ENCODE measurements around the gene KLF2.

The KLF2 gene

GRCh38 chr19:16358456-16358855, 33.8 kb downstream of the KLF2 start:
- Mint-ChIP-seq H3K4me3 (no peak overlapping the region), H3K4me1 (peaks cover 67% of the 10 kb centered on the region), H3K27ac (no peak overlapping the region), H3K36me3 (ENCODE audit: low read depth) (peaks cover 14% of the 10 kb centered on the region), H3K9me3 (no peaks in the 10 kb centered on the region), H3K27me3 (no peaks in the 10 kb centered on the region)
- DNase-seq (no peak), ATAC-seq (no peak)

- H3K4me1 Mint-ChIP-seq: peaks cover 70% of the 10 kb centered on the region
- H3K36me3 Mint-ChIP-seq (ENCODE audit: low read depth): peaks cover 14% of the 10 kb centered on the region
- peaks cover 3% of the 10 kb centered on the region for H3K27me3 Mint-ChIP-seq
- H3K4me3 Mint-ChIP-seq: no peak overlapping the region
- DNase-seq (no peak), ATAC-seq (no peak)
- H3K27ac Mint-ChIP-seq: no peak overlapping the region
- no peaks in the 10 kb centered on the region for H3K9me3 Mint-ChIP-seq
Measured at GRCh38 chr19:16359074-16359473, 34.4 kb downstream of the KLF2 start.

GRCh38 chr19:16359964-16360363, 35.3 kb downstream of the KLF2 start:
- ATAC-seq (no peak), DNase-seq (no peak)
- H3K4me3 Mint-ChIP-seq: no peak overlapping the region
- H3K36me3 Mint-ChIP-seq (ENCODE audit: low read depth): peaks cover 14% of the 10 kb centered on the region
- peaks cover 3% of the 10 kb centered on the region for H3K27me3 Mint-ChIP-seq
- H3K27ac Mint-ChIP-seq: no peak overlapping the region
- peaks cover 71% of the 10 kb centered on the region for H3K4me1 Mint-ChIP-seq
- H3K9me3 Mint-ChIP-seq: no peaks in the 10 kb centered on the region

GRCh38 chr19:16360738-16361137, 36.1 kb downstream of the KLF2 start:
- H3K4me1 Mint-ChIP-seq: peaks cover 73% of the 10 kb centered on the region
- DNase-seq (no peak), ATAC-seq (no peak)
- H3K27ac Mint-ChIP-seq: no peak overlapping the region
- H3K36me3 Mint-ChIP-seq (ENCODE audit: low read depth): peaks cover 14% of the 10 kb centered on the region
- peaks cover 6% of the 10 kb centered on the region for H3K27me3 Mint-ChIP-seq
- H3K9me3 Mint-ChIP-seq: no peaks in the 10 kb centered on the region
- H3K4me3 Mint-ChIP-seq: no peak overlapping the region

GRCh38 chr19:16361254-16361653, 36.6 kb downstream of the KLF2 start:
- Mint-ChIP-seq H3K36me3 (ENCODE audit: low read depth) (peaks cover 14% of the 10 kb centered on the region), H3K4me3 (no peak overlapping the region), H3K27ac (no peak overlapping the region), H3K4me1 (peaks cover 75% of the 10 kb centered on the region), H3K27me3 (peaks cover 11% of the 10 kb centered on the region), H3K9me3 (no peaks in the 10 kb centered on the region)
- no peak for ATAC-seq
- DNase-seq: no peak

GRCh38 chr19:16361926-16362325, 37.3 kb downstream of the KLF2 start:
- no peak overlapping the region for H3K27ac Mint-ChIP-seq
- ATAC-seq: no peak
- DNase-seq: no peak
- H3K4me3 Mint-ChIP-seq: no peak overlapping the region
- peaks cover 75% of the 10 kb centered on the region for H3K4me1 Mint-ChIP-seq
- peaks cover 14% of the 10 kb centered on the region for H3K36me3 Mint-ChIP-seq (ENCODE audit: low read depth)
- peaks cover 18% of the 10 kb centered on the region for H3K27me3 Mint-ChIP-seq
- no peaks in the 10 kb centered on the region for H3K9me3 Mint-ChIP-seq

- Mint-ChIP-seq H3K27me3 (peaks cover 21% of the 10 kb centered on the region), H3K27ac (no peak overlapping the region), H3K4me1 (peaks cover 71% of the 10 kb centered on the region), H3K36me3 (ENCODE audit: low read depth) (peaks cover 14% of the 10 kb centered on the region), H3K9me3 (no peaks in the 10 kb centered on the region), H3K4me3 (no peak overlapping the region)
- no peak for ATAC-seq
- DNase-seq: no peak
Measured at GRCh38 chr19:16363133-16363851, 38.7 kb downstream of the KLF2 start.

GRCh38 chr19:16363852-16364230, 39.2 kb downstream of the KLF2 start:
- Mint-ChIP-seq H3K27me3 (peaks cover 21% of the 10 kb centered on the region), H3K4me1 (peaks cover 68% of the 10 kb centered on the region), H3K4me3 (no peak overlapping the region), H3K9me3 (no peaks in the 10 kb centered on the region), H3K36me3 (ENCODE audit: low read depth) (peaks cover 12% of the 10 kb centered on the region), H3K27ac (no peak overlapping the region)
- ATAC-seq (no peak), DNase-seq (no peak)

- no peaks in the 10 kb centered on the region for H3K9me3 Mint-ChIP-seq
- H3K4me1 Mint-ChIP-seq: peaks cover 64% of the 10 kb centered on the region
- H3K27me3 Mint-ChIP-seq: peaks cover 21% of the 10 kb centered on the region
Measured at GRCh38 chr19:16364231-16364865, 39.7 kb downstream of the KLF2 start.

GRCh38 chr19:16365300-16365996, 40.8 kb downstream of the KLF2 start:
- Mint-ChIP-seq H3K36me3 (ENCODE audit: low read depth) (peaks cover 12% of the 10 kb centered on the region), H3K4me3 (no peak overlapping the region), H3K27ac (no peak overlapping the region), H3K4me1 (peaks cover 53% of the 10 kb centered on the region), H3K27me3 (peaks cover 23% of the 10 kb centered on the region), H3K9me3 (no peaks in the 10 kb centered on the region)
- ATAC-seq: no peak
- no peak for DNase-seq

More at GRCh38 chr19:16364231-16364865, 39.7 kb downstream of the KLF2 start:
- no peak for ATAC-seq
- no peak for DNase-seq
- Mint-ChIP-seq H3K36me3 (ENCODE audit: low read depth) (peaks cover 12% of the 10 kb centered on the region), H3K4me3 (no peak overlapping the region), H3K27ac (no peak overlapping the region)

GRCh38 chr19:16366056-16366432, 41.4 kb downstream of the KLF2 start:
- Mint-ChIP-seq H3K27me3 (peaks cover 25% of the 10 kb centered on the region), H3K27ac (no peak overlapping the region), H3K4me3 (peak overlapping the region; percentile 59), H3K9me3 (no peaks in the 10 kb centered on the region), H3K4me1 (peaks cover 49% of the 10 kb centered on the region), H3K36me3 (ENCODE audit: low read depth) (peaks cover 11% of the 10 kb centered on the region)
- ATAC-seq: no peak
- no peak for DNase-seq

- no peak for DNase-seq
- peaks cover 5% of the 10 kb centered on the region for H3K36me3 Mint-ChIP-seq (ENCODE audit: low read depth)
- H3K27ac Mint-ChIP-seq: peak overlapping the region; percentile 78
- H3K4me3 Mint-ChIP-seq: peak overlapping the region; percentile 59
- peaks cover 25% of the 10 kb centered on the region for H3K27me3 Mint-ChIP-seq
- ATAC-seq: no peak
- peaks cover 43% of the 10 kb centered on the region for H3K4me1 Mint-ChIP-seq
- H3K9me3 Mint-ChIP-seq: no peaks in the 10 kb centered on the region
Measured at GRCh38 chr19:16366433-16367260, 42.0 kb downstream of the KLF2 start.

GRCh38 chr19:16367261-16367683, 42.6 kb downstream of the KLF2 start:
- Mint-ChIP-seq H3K4me1 (peaks cover 40% of the 10 kb centered on the region), H3K27ac (peak overlapping the region; percentile 78), H3K9me3 (no peaks in the 10 kb centered on the region), H3K36me3 (ENCODE audit: low read depth) (no peaks in the 10 kb centered on the region), H3K27me3 (peaks cover 25% of the 10 kb centered on the region), H3K4me3 (peak overlapping the region; percentile 59)
- ATAC-seq (peak; percentile 34), DNase-seq (peak; percentile 52)
